ENCODE results near the gene IL1B. TPM values are rescaled to one million over a fixed set of nuclear protein-coding genes. Genes with fewer than 3 reads are reported as not detected.

IL1B gene
- total RNA-seq, 2 experiments from 2014 or later = not detected

DNA sequence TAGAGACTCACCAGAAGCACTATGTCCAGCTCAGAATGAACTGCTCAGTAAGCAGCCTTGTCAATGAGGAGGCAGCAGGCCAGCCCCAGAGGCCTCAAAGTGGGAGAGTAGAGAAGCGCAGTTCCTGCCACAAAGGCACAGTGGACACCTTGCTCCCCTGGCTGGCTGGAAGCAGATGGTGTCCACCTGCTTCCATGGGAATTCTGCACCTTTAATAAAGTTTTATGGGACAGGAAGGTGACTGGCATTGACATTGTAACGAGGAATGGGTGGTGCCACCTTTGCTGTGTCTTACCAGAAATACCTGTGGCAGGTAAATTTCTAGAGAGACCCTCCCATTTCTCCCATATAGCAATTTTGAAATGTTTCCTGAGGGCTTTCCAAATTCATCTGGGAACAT is 6.7 kb upstream of the IL1B start:
- ChIA-PET CTCF (interaction anchor here (2.2 kb wide), 1 partner anchor 98 kb away, joined by 6 read pairs; no protein-coding TSS in a partner anchor), POLR2A (no interaction called here)
- Mint-ChIP-seq H3K4me1 (ENCODE audit: low read depth) (no peaks in the 10 kb centered on the region), H3K4me3 (no peak overlapping the region), H3K9me3 (no peaks in the 10 kb centered on the region), H3K27me3 (peaks cover 33% of the 10 kb centered on the region), H3K36me3 (ENCODE audit: low read depth) (no peaks in the 10 kb centered on the region), H3K27ac (no peak overlapping the region)
- intact Hi-C loops (cut with micrococcal nuclease) = no loop called here
- DNase-seq (no peak), ATAC-seq (no peak)
- TF ChIP-seq, protein P1, sequence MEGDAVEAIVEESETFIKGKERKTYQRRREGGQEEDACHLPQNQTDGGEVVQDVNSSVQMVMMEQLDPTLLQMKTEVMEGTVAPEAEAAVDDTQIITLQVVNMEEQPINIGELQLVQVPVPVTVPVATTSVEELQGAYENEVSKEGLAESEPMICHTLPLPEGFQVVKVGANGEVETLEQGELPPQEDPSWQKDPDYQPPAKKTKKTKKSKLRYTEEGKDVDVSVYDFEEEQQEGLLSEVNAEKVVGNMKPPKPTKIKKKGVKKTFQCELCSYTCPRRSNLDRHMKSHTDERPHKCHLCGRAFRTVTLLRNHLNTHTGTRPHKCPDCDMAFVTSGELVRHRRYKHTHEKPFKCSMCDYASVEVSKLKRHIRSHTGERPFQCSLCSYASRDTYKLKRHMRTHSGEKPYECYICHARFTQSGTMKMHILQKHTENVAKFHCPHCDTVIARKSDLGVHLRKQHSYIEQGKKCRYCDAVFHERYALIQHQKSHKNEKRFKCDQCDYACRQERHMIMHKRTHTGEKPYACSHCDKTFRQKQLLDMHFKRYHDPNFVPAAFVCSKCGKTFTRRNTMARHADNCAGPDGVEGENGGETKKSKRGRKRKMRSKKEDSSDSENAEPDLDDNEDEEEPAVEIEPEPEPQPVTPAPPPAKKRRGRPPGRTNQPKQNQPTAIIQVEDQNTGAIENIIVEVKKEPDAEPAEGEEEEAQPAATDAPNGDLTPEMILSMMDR (IDR thresholded peaks at IDR 0.05) = no peak

DNA sequence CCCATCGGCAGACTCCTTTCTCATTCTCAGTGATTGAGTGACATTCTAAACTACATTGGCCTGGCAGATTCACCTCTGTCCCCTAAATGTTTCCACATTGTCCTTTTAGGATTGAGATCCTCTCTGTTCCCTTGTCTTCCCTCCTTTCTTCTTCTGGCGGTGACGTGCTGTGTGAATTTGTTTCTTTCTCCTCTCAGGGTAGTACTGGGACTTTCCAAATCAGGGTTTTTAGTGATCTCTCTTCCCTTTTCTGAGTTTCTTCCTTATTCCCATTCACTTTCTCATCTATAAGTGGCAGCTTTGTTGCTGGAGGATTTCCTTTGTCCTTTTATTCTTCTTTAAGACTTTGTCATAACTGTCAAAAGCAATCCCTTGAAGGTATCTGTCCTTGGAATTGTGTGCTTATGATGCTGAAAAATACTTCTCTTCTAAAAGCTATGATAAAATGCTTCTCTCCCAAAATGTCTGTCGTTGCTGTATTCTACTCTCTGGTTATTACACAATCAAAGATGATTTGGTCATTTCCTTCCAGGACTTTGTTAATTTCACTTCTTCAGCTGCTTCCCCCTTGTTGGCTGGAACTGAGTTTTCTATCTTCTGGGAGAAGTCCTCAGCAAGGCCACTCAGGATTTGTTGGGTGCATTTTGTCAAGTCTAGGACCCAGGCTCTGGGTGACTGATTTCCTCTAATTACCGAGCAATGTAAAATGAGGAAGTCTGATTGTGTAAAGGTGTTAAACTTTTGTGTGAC is 4.9 kb upstream of the IL1B start:
- Mint-ChIP-seq H3K36me3 (ENCODE audit: low read depth) (no peaks in the 10 kb centered on the region), H3K4me3 (no peak overlapping the region), H3K27me3 (peaks cover 28% of the 10 kb centered on the region), H3K9me3 (no peaks in the 10 kb centered on the region), H3K4me1 (ENCODE audit: low read depth) (no peaks in the 10 kb centered on the region), H3K27ac (no peak overlapping the region)
- DNase-seq = no peak
- intact Hi-C loops (cut with micrococcal nuclease) = no loop called here
- TF ChIP-seq, protein P1 (IDR thresholded peaks at IDR 0.05) = no peak
- ChIA-PET POLR2A (no interaction called here), CTCF (interaction anchor here (0.7 to 2.2 kb wide), 2 partner anchors 100 to 239 kb away, joined by 3 to 6 read pairs; no protein-coding TSS in a partner anchor)
- no peak for ATAC-seq

DNA sequence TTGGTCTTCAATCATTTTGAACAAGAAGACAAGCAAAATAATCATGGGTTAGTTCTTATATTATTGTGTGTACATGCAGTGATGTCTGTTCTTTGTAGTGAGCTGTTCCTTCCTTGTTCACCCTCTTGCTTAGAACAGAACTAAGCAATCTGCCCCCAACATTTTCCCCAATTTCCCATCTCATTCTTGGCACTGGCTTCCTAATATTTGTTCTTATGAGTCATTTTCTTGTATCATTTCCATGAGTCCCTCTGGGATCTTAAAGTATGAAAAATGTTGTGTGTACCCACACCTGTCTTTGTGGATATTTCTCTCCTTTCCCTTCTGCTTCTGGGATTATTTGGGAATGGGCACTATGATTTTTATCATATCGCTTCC is 3.5 kb upstream of the IL1B start:
- H3K9me3 Mint-ChIP-seq = no peaks in the 10 kb centered on the region

DNA sequence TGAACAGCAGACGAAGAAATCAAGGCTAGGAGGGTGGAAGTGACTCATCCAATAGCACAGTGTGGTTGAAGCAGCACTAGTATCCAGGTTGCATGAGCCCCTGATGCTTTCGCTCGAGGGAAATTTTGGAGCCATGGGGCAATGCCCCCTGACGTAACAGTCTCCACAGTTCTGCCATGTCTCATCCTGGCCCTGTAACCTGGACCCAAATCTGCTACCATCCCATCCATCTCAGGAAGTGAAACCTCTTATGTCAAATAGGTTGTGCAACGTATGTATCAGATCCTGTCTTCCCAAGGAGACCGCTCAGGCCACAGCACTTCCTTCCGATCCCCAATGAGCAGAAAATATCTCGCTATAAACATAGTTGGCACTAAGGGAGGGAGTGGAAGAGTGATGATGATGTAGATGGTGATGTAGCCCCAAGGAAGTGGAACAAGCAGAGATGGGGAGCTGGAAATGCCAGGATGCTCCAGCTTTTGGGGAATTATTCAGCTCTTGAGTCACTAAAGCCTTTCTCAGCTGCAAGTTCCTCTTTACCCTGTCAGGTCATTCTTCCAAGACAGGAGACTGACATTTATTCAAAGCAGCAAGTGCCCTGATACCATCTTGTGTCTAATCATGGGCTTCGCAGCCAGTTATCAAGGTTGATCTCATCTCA is 3.0 kb upstream of the IL1B start:
- CTCF ChIA-PET = interaction anchor here (0.8 to 1.3 kb wide), 3 partner anchors 10 to 90 kb away, joined by 3 to 5 read pairs (median 4); no protein-coding TSS in a partner anchor
- intact Hi-C loops (cut with micrococcal nuclease) = no loop called here
- H3K27ac Mint-ChIP-seq = no peak overlapping the region
- POLR2A ChIA-PET = no interaction called here
- TF ChIP-seq, protein P1 (IDR thresholded peaks at IDR 0.05) = no peak
- no peaks in the 10 kb centered on the region for H3K36me3 Mint-ChIP-seq (ENCODE audit: low read depth)
- H3K4me1 Mint-ChIP-seq (ENCODE audit: low read depth) = no peaks in the 10 kb centered on the region
- peaks cover 31% of the 10 kb centered on the region for H3K27me3 Mint-ChIP-seq
- DNase-seq = no peak
- H3K9me3 Mint-ChIP-seq = no peaks in the 10 kb centered on the region
- no peak for ATAC-seq
- H3K4me3 Mint-ChIP-seq = no peak overlapping the region

More for the DNA sequence above, 3.5 kb upstream of the IL1B start:
- intact Hi-C loops (cut with micrococcal nuclease) = no loop called here
- CTCF ChIA-PET = no interaction called here
- no peak overlapping the region for H3K27ac Mint-ChIP-seq
- TF ChIP-seq, protein P1 (IDR thresholded peaks at IDR 0.05) = no peak
- ATAC-seq (no peak), DNase-seq (no peak)
- H3K4me3 Mint-ChIP-seq = no peak overlapping the region
- H3K4me1 Mint-ChIP-seq (ENCODE audit: low read depth) = no peaks in the 10 kb centered on the region
- peaks cover 31% of the 10 kb centered on the region for H3K27me3 Mint-ChIP-seq
- POLR2A ChIA-PET = no interaction called here
- no peaks in the 10 kb centered on the region for H3K36me3 Mint-ChIP-seq (ENCODE audit: low read depth)

DNA sequence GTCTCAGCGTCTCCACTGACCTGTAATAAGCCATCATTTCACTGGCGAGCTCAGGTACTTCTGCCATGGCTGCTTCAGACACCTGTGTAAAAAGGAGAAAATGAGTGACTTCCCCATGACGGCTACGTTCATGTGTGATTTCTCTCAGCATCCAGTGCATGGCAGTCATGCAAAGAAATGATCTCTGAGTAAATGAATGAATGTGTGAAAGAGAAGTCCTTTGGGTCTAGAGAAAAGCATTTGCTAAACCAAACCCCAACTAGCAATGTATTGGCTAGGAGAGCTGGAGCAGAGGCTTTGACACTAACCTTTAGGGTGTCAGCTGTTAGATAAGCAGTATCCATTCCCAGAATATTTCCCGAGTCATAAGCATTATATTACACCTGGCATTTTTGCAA is 417 bp downstream of the IL1B start:
- no peak overlapping the region for H3K4me3 Mint-ChIP-seq
- CTCF ChIA-PET = interaction anchor here (1.2 kb wide), 1 partner anchor 49 kb away, joined by 4 read pairs; no protein-coding TSS in a partner anchor
- no peaks in the 10 kb centered on the region for H3K4me1 Mint-ChIP-seq (ENCODE audit: low read depth)
- TF ChIP-seq, protein P1 (IDR thresholded peaks at IDR 0.05) = no peak
- H3K9me3 Mint-ChIP-seq = no peaks in the 10 kb centered on the region
- H3K27me3 Mint-ChIP-seq = peaks cover 27% of the 10 kb centered on the region
- POLR2A ChIA-PET = no interaction called here
- DNase-seq (no peak), ATAC-seq (no peak)
- H3K27ac Mint-ChIP-seq = no peak overlapping the region
- intact Hi-C loops (cut with micrococcal nuclease) = no loop called here
- H3K36me3 Mint-ChIP-seq (ENCODE audit: low read depth) = no peaks in the 10 kb centered on the region

All from activated CD8-positive, alpha-beta T cell treated with anti-CD3 and anti-CD28 coated beads for 36 hours (primary cell).